K562 (cell line): ENCODE measurements around the gene CCDC158. TPM values are rescaled to one million over a fixed set of nuclear protein-coding genes. Genes with fewer than 3 reads are reported as not detected.
A peak's percentile ranks its signal among the peaks of the same experiment; 100 is the strongest.

ENCODE experiments used
- ATAC-seq: fragments of 200-7000 bp; cut with Tn5 transposase; 3 replicates; pipeline ENCODE4 v1.9.1; 2020; ENCODE audit warnings: moderate library complexity
- BruUV-seq: library from RNA; stranded (reverse); fragments of 400-500 nt; replicated peaks from 2 replicates; lab custom pipeline; 2021; lab: Mats Ljungman, UMichigan
- CTCF ChIA-PET: fragments of 300-600 bp; formaldehyde crosslinking; extraction: SDS; loops from one replicate; lab custom pipeline; 2021; ENCODE audit warnings: low intra/inter-chr PET ratio; lab: Yijun Ruan, JAX
- POLR2A ChIA-PET: fragments of 300-600, 350-650 bp; sonication (Branson Sonifier 250); formaldehyde crosslinking; extraction: SDS; loops from one replicate; lab custom pipeline; 2021; ENCODE audit warnings: antibody characterized with exemption, inconsistent platforms; lab: Yijun Ruan, JAX
- DNase-seq, 4 experiments: peaks; one replicate each; pipeline versions ENCODE4 v3.0.0 to v3.0.0-alpha.2; 2011 to 2018; ENCODE audit warnings: low spot score in 3 of 4, mixed read lengths in 3 of 4; ENCODE audit errors: extremely low read depth in 1 of 4
- FAIRE-seq: peaks from 2 replicates; lab custom pipeline; 2011; peaks lifted over from hg19 to GRCh38; lab: Jason Lieb, UNC
- H2AFZ ChIP-seq: 2 replicates; pipeline ENCODE4 v1.6.0; 2011; ENCODE audit warnings: low read depth, low read length, control low read depth, inconsistent platforms
- H3K27ac ChIP-seq: fragments of 200-600 bp; 3 replicates; pipeline ENCODE4 v1.8.0; 2011; ENCODE audit warnings: low read depth, mild to moderate bottlenecking, control low read depth, inconsistent platforms, low read length, moderate library complexity, mixed read lengths; ENCODE audit errors: extremely low read depth
- H3K27me3 ChIP-seq, 2 experiments: fragments of 300-600 bp in 1 of 2; 2 replicates in 1 of 2; 3 replicates in 1 of 2; pipeline versions ENCODE4 v1.6.0 to v1.8.0; 2011; ENCODE audit warnings: inconsistent platforms in 2 of 2, low read length in 2 of 2, mild to moderate bottlenecking in 1 of 2, mixed read lengths in 1 of 2, moderate library complexity in 1 of 2; ENCODE audit not compliant: control insufficient read depth in 2 of 2, insufficient read depth in 2 of 2
- H3K36me3 ChIP-seq: fragments of 300-600 bp; 3 replicates; pipeline ENCODE4 v1.8.0; 2011; ENCODE audit warnings: mild to moderate bottlenecking, low read length, inconsistent platforms; ENCODE audit not compliant: control insufficient read depth, insufficient read depth
- H3K4me1 ChIP-seq, 2 experiments: fragments of 200-600 bp in 1 of 2; replicated peaks in 1 of 2; 2 replicates in 1 of 2; 3 replicates in 1 of 2; pipeline versions ENCODE4 v1.5.1 to v1.8.0; 2011; ENCODE audit warnings: inconsistent platforms in 2 of 2, low read length in 2 of 2, mild to moderate bottlenecking in 1 of 2, mixed read lengths in 1 of 2, moderate library complexity in 1 of 2; ENCODE audit not compliant: control insufficient read depth in 2 of 2, insufficient read depth in 2 of 2
- H3K4me2 ChIP-seq: 2 replicates; pipeline ENCODE4 v1.6.1; 2011; ENCODE audit warnings: low read length, control low read depth, inconsistent platforms, mixed read lengths; ENCODE audit not compliant: insufficient read depth
- H3K4me3 ChIP-seq: fragments of 200-600 bp; sonication (generic), shearing (Covaris generic); 2 replicates; pipeline ENCODE4 v1.5.1; 2016; ENCODE audit warnings: control low read depth, inconsistent platforms
- H3K79me2 ChIP-seq: fragments of 200-600 bp; 3 replicates; pipeline ENCODE4 v1.8.0; 2011; ENCODE audit warnings: low read length, inconsistent platforms; ENCODE audit not compliant: control insufficient read depth, insufficient read depth
- H3K9ac ChIP-seq, 2 experiments: 2 replicates each; pipeline versions ENCODE4 v1.6.0 to v1.6.1; 2011; ENCODE audit warnings: low read depth in 2 of 2, low read length in 2 of 2, control low read depth in 1 of 2, inconsistent platforms in 1 of 2, mild to moderate bottlenecking in 1 of 2, mixed read lengths in 1 of 2; ENCODE audit not compliant: insufficient read depth in 1 of 2
- H3K9me1 ChIP-seq: one replicate; pipeline ENCODE4 v1.6.0; 2011; ENCODE audit warnings: inconsistent platforms, mild to moderate bottlenecking, low read length, moderate library complexity; ENCODE audit not compliant: control insufficient read depth, insufficient read depth
- H3K9me3 ChIP-seq: replicated peaks from 2 replicates; pipeline ENCODE4 v1.5.1; 2011; ENCODE audit warnings: low read depth, low read length, inconsistent platforms; ENCODE audit not compliant: control insufficient read depth, insufficient read depth
- H4K20me1 ChIP-seq: replicated peaks from 2 replicates; pipeline ENCODE4 v1.6.1; 2011; ENCODE audit warnings: low read length, inconsistent platforms, mixed read lengths; ENCODE audit not compliant: control insufficient read depth, insufficient read depth
- ARNT ChIP-seq, 2 experiments: fragments of 450-650 bp; IDR thresholded peaks; 2 replicates each; pipeline ENCODE4 v1.6.1; 2016; ENCODE audit warnings: mild to moderate bottlenecking in 1 of 2
- ATF7 ChIP-seq: fragments of 450-650 bp; IDR thresholded peaks from 2 replicates; pipeline ENCODE4 v1.7.1; 2014; ENCODE audit warnings: mild to moderate bottlenecking, moderate library complexity
- BRF1 ChIP-seq: IDR thresholded peaks from 3 replicates; pipeline ENCODE4 v1.6.1; 2011; ENCODE audit warnings: borderline replicate concordance, mild to moderate bottlenecking; ENCODE audit not compliant: insufficient read length; ENCODE audit errors: extremely low read depth
- COPS2 ChIP-seq: fragments of 450-650 bp; conservative IDR thresholded peaks from 2 replicates; pipeline ENCODE4 v1.6.1; 2016; ENCODE audit warnings: mild to moderate bottlenecking, moderate library complexity
- DPF2 ChIP-seq: fragments of 450-650 bp; IDR thresholded peaks from 2 replicates; pipeline ENCODE4 v1.6.1; 2016
- ESRRA ChIP-seq: fragments of 450-650 bp; IDR thresholded peaks from 2 replicates; pipeline ENCODE4 v1.6.1; 2014; ENCODE audit warnings: low read depth, mild to moderate bottlenecking, moderate library complexity, borderline replicate concordance
- FIP1L1 ChIP-seq: fragments of 200-400 bp; formaldehyde crosslinking; IDR thresholded peaks from 2 replicates; pipeline ENCODE4 v1.6.1; 2018; ENCODE audit warnings: mild to moderate bottlenecking, low read depth, low read length; ENCODE audit not compliant: poor library complexity, severe bottlenecking
- HDAC2 ChIP-seq: fragments of 450-650 bp; IDR thresholded peaks from 2 replicates; pipeline ENCODE4 v1.6.1; 2016; ENCODE audit warnings: mild to moderate bottlenecking
- HINFP ChIP-seq: fragments of 450-650 bp; conservative IDR thresholded peaks from 2 replicates; pipeline ENCODE4 v1.6.1; 2016; ENCODE audit warnings: missing genetic modification characterization, low read depth, mild to moderate bottlenecking, control low read depth, missing compliant biosample characterization
- HOMEZ ChIP-seq: fragments of 250-450 bp; sonication (Bioruptor Pico); IDR thresholded peaks from 2 replicates; pipeline ENCODE4 v1.4.0; 2020; ENCODE audit warnings: mild to moderate bottlenecking, moderate library complexity
- IRF9 ChIP-seq: fragments of 450-650 bp; IDR thresholded peaks from 2 replicates; pipeline ENCODE4 v1.6.1; 2016; ENCODE audit warnings: missing biosample characterization, missing genetic modification characterization
- KDM1A ChIP-seq, 2 experiments: fragments of 450-650 bp; IDR thresholded peaks; 2 replicates each; pipeline ENCODE4 v1.6.1; 2016; ENCODE audit warnings: mild to moderate bottlenecking in 2 of 2
- NBN ChIP-seq: fragments of 450-650 bp; IDR thresholded peaks from 2 replicates; pipeline ENCODE4 v1.6.1; 2016; ENCODE audit warnings: low read depth, mild to moderate bottlenecking
- NR2C1 ChIP-seq, 2 experiments: fragments of 450-650 bp; IDR thresholded peaks; 2 replicates each; pipeline ENCODE4 v1.6.1; 2017; ENCODE audit warnings: mild to moderate bottlenecking in 2 of 2, antibody characterized with exemption in 1 of 2, inconsistent platforms in 1 of 2, missing compliant biosample characterization in 1 of 2, missing genetic modification characterization in 1 of 2
- PRMT5 ChIP-seq: sonication (generic); formaldehyde crosslinking; IDR thresholded peaks from 2 replicates; pipeline ENCODE4 v1.5.0; 2020; ENCODE audit warnings: missing genetic modification reagents
- SAP30 ChIP-seq: fragments of 200-600 bp; sonication (generic); IDR thresholded peaks from 2 replicates; pipeline ENCODE4 v1.6.1; 2012; ENCODE audit warnings: borderline replicate concordance, low read depth, mild to moderate bottlenecking, moderate library complexity, low read length, control low read depth, inconsistent platforms; ENCODE audit not compliant: insufficient read depth, poor library complexity, severe bottlenecking
- SMARCB1 ChIP-seq: IDR thresholded peaks from 2 replicates; pipeline ENCODE4 v1.6.1; 2011; ENCODE audit warnings: improper control_type of control experiment, low read depth; ENCODE audit not compliant: insufficient read length
- SMARCE1 ChIP-seq: fragments of 450-650 bp; IDR thresholded peaks from 2 replicates; pipeline ENCODE4 v1.7.1; 2016; ENCODE audit warnings: mild to moderate bottlenecking
- ZNF584 ChIP-seq: fragments of 200-800 bp; sonication (Bioruptor generic); IDR thresholded peaks from 2 replicates; pipeline ENCODE4 v1.6.1; 2016; ENCODE audit warnings: low read depth, mild to moderate bottlenecking, missing genetic modification characterization, missing compliant biosample characterization
- ZNF586 ChIP-seq: fragments of 450-650 bp; formaldehyde crosslinking; conservative IDR thresholded peaks from 2 replicates; pipeline ENCODE4 v1.4.0; 2020; ENCODE audit warnings: mild to moderate bottlenecking, moderate library complexity
- WGBS: fragments of 100-300 bp; shearing (Covaris generic); methylation state at CpG from one replicate; pipeline ENCODE4 v1.1.6; 2016; ENCODE audit warnings: low coverage, mixed read lengths; ENCODE audit not compliant: insufficient coverage; ENCODE audit errors: missing lambda C conversion rate; 5-methylcytosine and 5-hydroxymethylcytosine counted together
- in situ Hi-C: fragments of 300-500 bp; cut with MboI; formaldehyde crosslinking; loops from 4 replicates; pipeline ENCODE4 v1.15.0; 2018; ENCODE audit warnings: inconsistent platforms, mixed read lengths
- intact Hi-C: fragments of 100-400 bp; cut with micrococcal nuclease; formaldehyde crosslinking; loops from 2 replicates; pipeline ENCODE4 v1.14.2; 2022
- polyA plus RNA-seq, 8 experiments: library from polyadenylated mRNA; depleted of rRNA in 4 of 8; stranded (reverse) in 5 of 8; unstranded in 3 of 8; fragments of >200 nt; fragmentation: Nextera tagmentation in 2 of 8; fragmentation: Illumina TruSeq in 1 of 8; extraction: Ambion mirVana in 2 of 8; extraction: Trizol in 1 of 8; gene quantifications; 2 replicates each; pipeline versions ENCODE4 v1.2.1 to v1.2.3, GENCODE V29; 2011 to 2014; ENCODE audit warnings: inconsistent platforms in 1 of 8, missing spikeins in 1 of 8
- total RNA-seq, 7 experiments: library from RNA; depleted of rRNA in 6 of 7; stranded (reverse); fragments of >200 nt in 6 of 7; fragmentation: Illumina TruSeq in 2 of 7; extraction: Trizol in 2 of 7; gene quantifications; 2 replicates each; pipeline versions ENCODE4 v1.2.1 to v1.2.3, GENCODE V29; 2011 to 2021; ENCODE audit warnings: low replicate concordance in 1 of 7

Gene CCDC158
- total and polyA plus RNA-seq, 9 of the 15 experiments (the other 6 are each of a cell fraction or from before 2014, with no cell fraction given) = not detected

GRCh38 chr4:76301775-76302162, 119.2 kb downstream of the CCDC158 start:
- DNase-seq (no peak), ATAC-seq (no peak), FAIRE-seq (no peak)
- Histone ChIP-seq H3K9ac (no peak overlapping the region), H3K9me3 (peaks cover 19% of the 10 kb centered on the region), H3K4me3 (no peak overlapping the region), H3K4me1 (peaks cover 10 to 39% of the 10 kb centered on the region in 2 experiments), H3K9me1 (no peaks in the 10 kb centered on the region), H3K27ac (peak overlapping the region; percentile 86), H3K4me2 (peak overlapping the region; percentile 34; the same call in 1 of the 2 replicates), H3K27me3 (no peaks in the 10 kb centered on the region), H3K79me2 (no peaks in the 10 kb centered on the region), H3K36me3 (no peaks in the 10 kb centered on the region), H4K20me1 (no peaks in the 10 kb centered on the region), H2AFZ (no peak overlapping the region)
- intact Hi-C loops = loop anchor here (2.0 to 5.0 kb wide), 2 partner anchors 76 to 123 kb away; no protein-coding TSS in a partner anchor
- ChIA-PET POLR2A (interaction anchor here (1.0 to 1.4 kb wide), 5 partner anchors 8 to 195 kb away, joined by 3 to 4 read pairs (median 3); no protein-coding TSS in a partner anchor), CTCF (no interaction called here)
- in situ Hi-C loops = no loop called here
- WGBS = 0% methylated on average over 1 of the region's 1 CpG
- BruUV-seq = no TSS peak
- TF ChIP-seq KDM1A (IDR thresholded peaks at IDR 0.05) (peak; percentile 73 to 75; a peak in 2 of 4 replicates), BRF1 (no peak), HDAC2 (no peak; the same call in 1 of the 2 replicates), ARNT (IDR thresholded peaks at IDR 0.05) (0 out of 4 replicates have a peak, but pooled peaks of 1 of the 2 experiments have one; percentile 2), SMARCE1 (0 out of 2 replicates have a peak, but pooled peaks have one; percentile 15), NBN (no peak), HINFP (tag) (no peak), ZNF584 (CRISPR knock-in tag) (0 out of 2 replicates have a peak, but pooled peaks have one; percentile 3), ZNF586 (CRISPR knock-in tag) (no peak), SMARCB1 (peak; percentile 50), IRF9 (no peak), ESRRA (0 out of 2 replicates have a peak, but pooled peaks have one; percentile 11), HOMEZ (CRISPR knock-in tag) (no peak), NR2C1 (IDR thresholded peaks at IDR 0.05) (0 out of 2 replicates have a peak, but pooled peaks have one; percentile 12), NR2C1 (tag; IDR thresholded peaks at IDR 0.05) (no peak), PRMT5 (CRISPR knock-in tag) (no peak), DPF2 (0 out of 2 replicates have a peak, but pooled peaks have one; percentile 4), COPS2 (no peak), ATF7 (0 out of 2 replicates have a peak, but pooled peaks have one; percentile 34), SAP30 (no peak), FIP1L1 (no peak)
